ENCODE results near the gene DHX34.
A peak's percentile ranks its signal among the peaks of the same experiment; 100 is the strongest.

DHX34 gene

GRCh38 chr19:47421244-47421786, 72.2 kb downstream of the DHX34 start:
- no peak for DNase-seq

- DNase-seq, result no peak
Measured at GRCh38 chr19:47421844-47422395, 72.8 kb downstream of the DHX34 start.

- no peak for DNase-seq
Measured at GRCh38 chr19:47422417-47423163, 73.5 kb downstream of the DHX34 start.

GRCh38 chr19:47423203-47423882, 74.2 kb downstream of the DHX34 start:
- DNase-seq, result no peak

- DNase-seq, result no peak
Measured at GRCh38 chr19:47427241-47428176, 78.4 kb downstream of the DHX34 start.

GRCh38 chr19:47428177-47428894, 79.2 kb downstream of the DHX34 start:
- DNase-seq, result peak; percentile 73

GRCh38 chr19:47429140-47429793, 80.2 kb downstream of the DHX34 start:
- DNase-seq, result no peak

GRCh38 chr19:47430041-47430802, 81.1 kb downstream of the DHX34 start:
- DNase-seq, result no peak

GRCh38 chr19:47432091-47432490, 83.0 kb downstream of the DHX34 start:
- DNase-seq, result no peak
